Measurements from ENCODE around the gene CFP.

CFP gene

GRCh38 chrX:47597222-47597621, 32.5 kb downstream of the CFP start:
- DNase-seq = no peak

- no peak for DNase-seq
These were observed 33.5 kb downstream of the CFP start for GRCh38 chrX:47596256-47596655.

GRCh38 chrX:47595716-47596251, 33.9 kb downstream of the CFP start:
- DNase-seq = no peak

GRCh38 chrX:47593522-47593921, 36.2 kb downstream of the CFP start:
- no peak for DNase-seq

GRCh38 chrX:47590984-47591383, 38.7 kb downstream of the CFP start:
- DNase-seq = no peak

GRCh38 chrX:47587906-47588735, 41.6 kb downstream of the CFP start:
- DNase-seq = no peak

- DNase-seq = no peak
These were observed 42.4 kb downstream of the CFP start for GRCh38 chrX:47587091-47587891.

GRCh38 chrX:47586043-47586787, 43.5 kb downstream of the CFP start:
- DNase-seq = no peak

- no peak for DNase-seq
These were observed 44.5 kb downstream of the CFP start for GRCh38 chrX:47585273-47585672.

GRCh38 chrX:47584714-47585113, 45.0 kb downstream of the CFP start:
- DNase-seq = no peak

GRCh38 chrX:47583240-47583861, 46.4 kb downstream of the CFP start:
- no peak for DNase-seq

GRCh38 chrX:47581731-47582647, 47.7 kb downstream of the CFP start, which contains the start of gene TIMP1:
TSS of gene TIMP1 (plus strand) at chrX:47582436. CDS start at chrX:47583416, 980 bp downstream.
- peak; percentile 69 for DNase-seq

- no peak for DNase-seq
These were observed 50.2 kb downstream of the CFP start for GRCh38 chrX:47579537-47579936.

GRCh38 chrX:47578692-47579091, 51.0 kb downstream of the CFP start:
- DNase-seq = no peak

GRCh38 chrX:47577901-47578300, 51.8 kb downstream of the CFP start:
- no peak for DNase-seq

GRCh38 chrX:47577424-47577823, 52.3 kb downstream of the CFP start:
- DNase-seq = no peak

- no peak for DNase-seq
These were observed 53.5 kb downstream of the CFP start for GRCh38 chrX:47576021-47576898.

- DNase-seq = no peak
These were observed 55.0 kb downstream of the CFP start for GRCh38 chrX:47574547-47575301.

GRCh38 chrX:47574076-47574546, 55.6 kb downstream of the CFP start:
- no peak for DNase-seq

Data from T1000 (cell line).